GM18868 (cell line): Measurements from ENCODE around the gene COL4A6.
"Not testable (repeated sequence)": the region's sequence is repeated elsewhere in the genome, so short reads cannot be mapped to it uniquely, and the experiment has no call there.

Experiments used
- ATAC-seq: cut with Tn5 transposase; IDR thresholded peaks from one replicate; pipeline ENCODE4 v1.9.1; 2021; ENCODE audit warnings: mild to moderate bottlenecking, moderate library complexity; ENCODE audit not compliant: unreplicated experiment

The COL4A6 gene

GRCh38 chrX:108438110-108438623, at the start of gene COL4A6:
Gene COL4A6 (minus strand): TSS chrX:108438422. CDS start chrX:108438196, 226 bp downstream.
- no peak for ATAC-seq

- no peak for ATAC-seq
Measured at GRCh38 chrX:108485960-108486359, 47.7 kb upstream of the COL4A6 start.

- no peak for ATAC-seq
Measured at GRCh38 chrX:108484251-108484650, 46.0 kb upstream of the COL4A6 start.

- ATAC-seq: not testable (repeated sequence)
Measured at GRCh38 chrX:108481528-108481927, 43.3 kb upstream of the COL4A6 start.

GRCh38 chrX:108473979-108474378, 35.8 kb upstream of the COL4A6 start:
- no peak for ATAC-seq

GRCh38 chrX:108468486-108468885, 30.3 kb upstream of the COL4A6 start:
- ATAC-seq: no peak

- ATAC-seq: no peak
Measured at GRCh38 chrX:108464604-108465003, 26.4 kb upstream of the COL4A6 start.

- ATAC-seq: no peak
Measured at GRCh38 chrX:108456971-108457477, 18.8 kb upstream of the COL4A6 start.

- no peak for ATAC-seq
Measured at GRCh38 chrX:108453841-108454240, 15.6 kb upstream of the COL4A6 start.

- ATAC-seq: no peak
Measured at GRCh38 chrX:108447303-108447702, 9.1 kb upstream of the COL4A6 start.

- ATAC-seq: no peak
Measured at GRCh38 chrX:108442901-108443464, 4.8 kb upstream of the COL4A6 start.

GRCh38 chrX:108439961-108440696, 1.9 kb upstream of the COL4A6 start:
- no peak for ATAC-seq

GRCh38 chrX:108439426-108439942, 1.3 kb upstream of the COL4A6 start, which contains the start of gene COL4A5:
Gene COL4A5 (plus strand): TSS chrX:108439838. CDS start chrX:108440126, 288 bp downstream.
- no peak for ATAC-seq

- no peak for ATAC-seq
Measured at GRCh38 chrX:108437349-108438109, 693 bp downstream of the COL4A6 start.

GRCh38 chrX:108435261-108435660, 3.0 kb downstream of the COL4A6 start:
- ATAC-seq: no peak

- ATAC-seq: no peak
Measured at GRCh38 chrX:108426262-108426661, 12.0 kb downstream of the COL4A6 start.

GRCh38 chrX:108420481-108420880, 17.7 kb downstream of the COL4A6 start:
- no peak for ATAC-seq

GRCh38 chrX:108419401-108419800, 18.8 kb downstream of the COL4A6 start:
- no peak for ATAC-seq

GRCh38 chrX:108417257-108417656, 21.0 kb downstream of the COL4A6 start:
- ATAC-seq: no peak

GRCh38 chrX:108415891-108416290, 22.3 kb downstream of the COL4A6 start:
- ATAC-seq: no peak

GRCh38 chrX:108415146-108415545, 23.1 kb downstream of the COL4A6 start:
- no peak for ATAC-seq
